Bronchial epithelial cell (primary cell): ENCODE results near the gene EXOC6B. TPM values are rescaled to one million over a fixed set of nuclear protein-coding genes. Genes with fewer than 3 reads are reported as not detected.

Experiments used
- DNase-seq: peaks from one replicate; pipeline ENCODE4 v3.0.0-alpha.2; 2010; ENCODE audit warnings: low read depth
- FAIRE-seq: peaks from 2 replicates; lab custom pipeline; 2011; peaks lifted over from hg19 to GRCh38; lab: Jason Lieb, UNC
- H3K27me3 ChIP-seq: 2 replicates; pipeline ENCODE4 v1.5.1; 2011; ENCODE audit warnings: low read length; ENCODE audit not compliant: control insufficient read depth, insufficient read depth
- H3K36me3 ChIP-seq: 2 replicates; pipeline ENCODE4 v1.5.1; 2011; ENCODE audit warnings: low read length; ENCODE audit not compliant: control insufficient read depth, insufficient read depth
- H3K4me3 ChIP-seq: 2 replicates; pipeline ENCODE4 v1.5.1; 2011; ENCODE audit warnings: mild to moderate bottlenecking, low read depth, low read length, control low read depth
- CTCF ChIP-seq: IDR thresholded peaks from 2 replicates; pipeline ENCODE4 v1.5.1; 2011; ENCODE audit warnings: mild to moderate bottlenecking, moderate library complexity, low read length, control low read depth, inconsistent platforms; ENCODE audit not compliant: insufficient read depth, severe bottlenecking
- total RNA-seq: library from RNA; depleted of rRNA; stranded (reverse); fragments of >200 nt; gene quantifications from 2 replicates; pipeline ENCODE4 v1.2.1, GENCODE V29; 2014

The EXOC6B gene
- total RNA-seq, 1 donor from 2014 or later: 26.9 TPM

GRCh38 chr2:72698300-72698699, 127.5 kb downstream of the EXOC6B start:
- no peak for TF ChIP-seq CTCF
- DNase-seq: no peak
- no peaks in the 10 kb centered on the region for H3K36me3 ChIP-seq
- H3K4me3 ChIP-seq: no peak overlapping the region
- H3K27me3 ChIP-seq: no peaks in the 10 kb centered on the region
- FAIRE-seq: no peak

- no peaks in the 10 kb centered on the region for H3K36me3 ChIP-seq
- H3K27me3 ChIP-seq: no peaks in the 10 kb centered on the region
- no peak for TF ChIP-seq CTCF
- no peak for FAIRE-seq
- no peak overlapping the region for H3K4me3 ChIP-seq
- DNase-seq: no peak
Observed at GRCh38 chr2:72696559-72696958, 129.3 kb downstream of the EXOC6B start.

- no peak overlapping the region for H3K4me3 ChIP-seq
- FAIRE-seq (no peak), DNase-seq (no peak)
- no peaks in the 10 kb centered on the region for H3K36me3 ChIP-seq
- TF ChIP-seq CTCF: no peak
- no peaks in the 10 kb centered on the region for H3K27me3 ChIP-seq
Observed at GRCh38 chr2:72695676-72696075, 130.2 kb downstream of the EXOC6B start.

GRCh38 chr2:72694715-72695496, 130.9 kb downstream of the EXOC6B start:
- DNase-seq: no peak
- Histone ChIP-seq H3K36me3 (no peaks in the 10 kb centered on the region), H3K4me3 (no peak overlapping the region), H3K27me3 (no peaks in the 10 kb centered on the region)
- no peak for FAIRE-seq
- TF ChIP-seq CTCF: no peak

- TF ChIP-seq CTCF: no peak
- no peaks in the 10 kb centered on the region for H3K27me3 ChIP-seq
- FAIRE-seq (no peak), DNase-seq (no peak)
- H3K36me3 ChIP-seq: no peaks in the 10 kb centered on the region
- H3K4me3 ChIP-seq: no peak overlapping the region
Observed at GRCh38 chr2:72689579-72690195, 136.1 kb downstream of the EXOC6B start.
